ENCODE measurements around the gene DGKH.
"Not testable (repeated sequence)": the region's sequence is repeated elsewhere in the genome, so short reads cannot be mapped to it uniquely, and the experiment has no call there.

The DGKH gene

DNA sequence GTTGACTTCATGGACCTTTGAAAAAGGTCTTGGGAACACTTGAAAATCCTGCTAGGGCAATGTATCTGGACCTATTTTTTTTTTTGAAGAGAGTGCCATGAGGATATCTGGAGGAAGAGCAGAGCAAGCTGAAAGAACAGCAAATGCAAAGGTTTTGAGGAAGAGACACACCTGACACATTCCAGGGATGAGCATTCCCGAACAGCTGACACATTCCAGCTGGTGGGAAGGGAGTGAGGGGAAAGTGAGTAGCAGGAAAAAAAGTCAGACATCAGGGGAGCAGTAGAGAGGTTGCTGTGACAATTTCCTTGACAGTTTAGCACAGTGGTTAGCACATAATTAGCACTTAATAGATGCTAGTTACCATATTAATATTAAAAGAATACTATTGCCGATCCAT is 14.7 kb downstream of the DGKH start:
- no peak overlapping the region for H3K4me3 ChIP-seq (ENCODE audit: low read length)
- no peak for DNase-seq (ENCODE audit: low read depth)
- TF ChIP-seq, protein P1, sequence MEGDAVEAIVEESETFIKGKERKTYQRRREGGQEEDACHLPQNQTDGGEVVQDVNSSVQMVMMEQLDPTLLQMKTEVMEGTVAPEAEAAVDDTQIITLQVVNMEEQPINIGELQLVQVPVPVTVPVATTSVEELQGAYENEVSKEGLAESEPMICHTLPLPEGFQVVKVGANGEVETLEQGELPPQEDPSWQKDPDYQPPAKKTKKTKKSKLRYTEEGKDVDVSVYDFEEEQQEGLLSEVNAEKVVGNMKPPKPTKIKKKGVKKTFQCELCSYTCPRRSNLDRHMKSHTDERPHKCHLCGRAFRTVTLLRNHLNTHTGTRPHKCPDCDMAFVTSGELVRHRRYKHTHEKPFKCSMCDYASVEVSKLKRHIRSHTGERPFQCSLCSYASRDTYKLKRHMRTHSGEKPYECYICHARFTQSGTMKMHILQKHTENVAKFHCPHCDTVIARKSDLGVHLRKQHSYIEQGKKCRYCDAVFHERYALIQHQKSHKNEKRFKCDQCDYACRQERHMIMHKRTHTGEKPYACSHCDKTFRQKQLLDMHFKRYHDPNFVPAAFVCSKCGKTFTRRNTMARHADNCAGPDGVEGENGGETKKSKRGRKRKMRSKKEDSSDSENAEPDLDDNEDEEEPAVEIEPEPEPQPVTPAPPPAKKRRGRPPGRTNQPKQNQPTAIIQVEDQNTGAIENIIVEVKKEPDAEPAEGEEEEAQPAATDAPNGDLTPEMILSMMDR (conservative IDR thresholded peaks at IDR 0.05; ENCODE audit: low read length), result no peak

DNA sequence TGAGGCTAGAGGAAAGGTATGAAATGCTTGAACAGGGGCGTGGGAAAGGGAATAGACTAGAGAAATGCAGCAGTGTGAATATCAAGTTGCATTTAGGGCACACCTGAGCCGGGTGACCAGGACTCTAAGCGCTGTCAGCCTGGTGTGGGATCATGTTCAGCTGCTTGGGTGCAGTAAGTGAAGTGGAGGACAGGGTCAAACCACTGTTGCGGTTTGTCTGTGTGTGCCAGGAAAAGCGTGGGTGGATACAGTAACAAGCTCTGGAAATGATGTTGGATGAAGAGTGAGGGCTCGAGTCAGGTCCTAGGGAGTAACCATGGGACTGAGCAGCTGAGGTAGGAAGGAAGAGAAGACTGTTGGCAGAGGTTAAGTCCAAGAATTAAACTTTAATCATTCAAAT is 15.8 kb downstream of the DGKH start:
- TF ChIP-seq, protein P1 (conservative IDR thresholded peaks at IDR 0.05; ENCODE audit: low read length), result no peak
- DNase-seq (ENCODE audit: low read depth), result peak; percentile 49
- H3K4me3 ChIP-seq (ENCODE audit: low read length), result no peak overlapping the region

DNA sequence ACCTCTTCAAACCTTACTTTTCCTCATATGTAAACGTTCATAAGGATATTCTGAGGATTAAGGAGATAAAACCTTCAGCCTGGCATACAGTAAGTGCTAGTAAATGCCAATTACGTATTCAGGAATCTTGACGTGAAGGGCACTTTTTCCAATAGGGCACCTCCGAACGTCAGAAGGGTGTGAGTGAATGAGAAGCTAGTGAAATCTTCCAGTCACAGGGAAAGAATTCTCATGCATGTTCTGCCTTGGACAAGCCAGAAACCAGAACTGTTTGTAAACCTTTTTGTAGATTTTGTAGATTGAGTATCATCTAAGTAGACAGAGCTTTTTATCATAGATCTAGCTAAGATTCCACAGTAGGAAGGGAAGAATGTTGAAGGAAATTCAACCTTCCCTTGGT is 16.5 kb downstream of the DGKH start:
- TF ChIP-seq, protein P1 (conservative IDR thresholded peaks at IDR 0.05; ENCODE audit: low read length), result no peak
- no peak overlapping the region for H3K4me3 ChIP-seq (ENCODE audit: low read length)
- no peak for DNase-seq (ENCODE audit: low read depth)

DNA sequence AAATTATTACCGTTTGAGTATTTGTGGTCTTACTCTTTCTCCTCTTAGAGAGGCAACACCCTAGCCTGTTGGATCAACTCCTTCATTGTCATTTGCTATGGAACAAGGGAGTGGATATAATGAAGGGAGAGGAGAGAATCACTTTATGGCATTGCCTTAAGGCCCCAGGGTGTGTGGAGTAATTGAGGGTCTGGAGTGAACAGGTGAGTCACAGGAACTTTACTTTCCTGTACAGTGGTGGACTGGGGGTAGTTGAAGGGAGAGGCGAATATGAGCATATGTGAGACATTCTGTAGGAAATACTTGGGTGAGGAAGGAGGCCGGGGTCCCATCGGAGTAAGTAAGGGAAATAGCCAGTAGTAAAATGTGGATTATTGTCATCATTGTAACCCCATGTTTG is 17.0 kb downstream of the DGKH start:
- DNase-seq (ENCODE audit: low read depth), result no peak
- TF ChIP-seq, protein P1 (conservative IDR thresholded peaks at IDR 0.05; ENCODE audit: low read length), result no peak
- no peak overlapping the region for H3K4me3 ChIP-seq (ENCODE audit: low read length)

DNA sequence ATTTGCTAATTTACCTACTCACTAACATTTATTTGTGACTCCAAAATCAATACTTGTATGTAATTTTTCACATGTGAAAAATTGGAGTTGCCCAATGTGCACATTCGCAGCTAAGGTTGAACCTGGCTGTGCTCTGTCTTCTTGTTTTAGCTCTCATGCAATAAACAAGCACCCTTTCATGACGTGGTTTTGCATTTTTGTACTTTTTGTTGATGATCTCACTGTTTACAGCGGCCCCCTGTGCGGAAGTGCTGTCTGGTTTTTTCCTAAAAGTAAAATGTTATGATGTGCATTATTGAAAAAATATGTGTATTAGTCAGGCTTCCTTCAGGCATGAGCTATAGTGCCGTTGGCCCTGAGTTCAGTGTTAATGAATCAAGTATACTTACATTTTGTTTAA is 18.1 kb downstream of the DGKH start:
- TF ChIP-seq, protein P1 (conservative IDR thresholded peaks at IDR 0.05; ENCODE audit: low read length), result no peak
- no peak overlapping the region for H3K4me3 ChIP-seq (ENCODE audit: low read length)
- DNase-seq (ENCODE audit: low read depth), result peak; percentile 87

DNA sequence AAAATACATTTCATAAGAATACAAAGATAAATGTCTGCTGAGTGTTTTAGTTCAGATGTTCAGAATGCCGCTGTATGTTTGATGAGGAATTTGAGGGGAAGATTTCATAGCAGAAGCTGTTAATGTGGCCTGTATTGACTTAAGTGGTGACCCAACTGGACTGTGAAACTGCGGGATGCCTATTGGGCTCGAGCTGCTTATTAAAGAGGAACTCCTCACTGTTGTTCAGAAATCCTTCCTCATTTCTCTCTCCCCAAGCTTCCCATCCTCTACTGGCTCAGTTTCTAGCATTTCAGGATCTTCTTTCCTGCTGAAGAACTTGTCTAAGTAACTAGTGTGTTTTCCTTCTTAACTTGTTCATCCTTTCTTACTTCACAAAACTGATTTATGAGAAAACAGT is 20.4 kb downstream of the DGKH start:
- TF ChIP-seq, protein P1 (conservative IDR thresholded peaks at IDR 0.05; ENCODE audit: low read length), result no peak
- no peak for DNase-seq (ENCODE audit: low read depth)
- H3K4me3 ChIP-seq (ENCODE audit: low read length), result no peak overlapping the region

DNA sequence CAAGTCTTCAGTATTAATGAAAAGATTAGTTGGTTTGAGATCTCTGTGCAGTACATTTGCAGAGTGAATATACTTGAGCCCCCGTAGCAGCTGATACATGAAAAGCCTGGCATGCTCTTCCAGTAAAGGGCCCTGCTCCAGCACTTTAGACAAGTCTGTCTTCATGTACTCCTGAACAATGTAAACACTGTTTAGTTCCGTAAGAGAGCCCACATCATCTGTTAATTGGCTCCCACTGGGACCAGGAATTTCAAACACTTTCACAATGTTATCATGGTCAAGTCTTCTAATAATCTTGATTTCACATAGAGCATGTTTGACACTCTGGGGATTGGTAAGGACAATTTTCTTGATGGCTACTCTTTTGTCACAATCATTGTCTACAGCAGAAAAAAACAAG is 22.2 kb downstream of the DGKH start:
- not testable (repeated sequence) for DNase-seq (ENCODE audit: low read depth); H3K4me3 ChIP-seq (ENCODE audit: low read length)

DNA sequence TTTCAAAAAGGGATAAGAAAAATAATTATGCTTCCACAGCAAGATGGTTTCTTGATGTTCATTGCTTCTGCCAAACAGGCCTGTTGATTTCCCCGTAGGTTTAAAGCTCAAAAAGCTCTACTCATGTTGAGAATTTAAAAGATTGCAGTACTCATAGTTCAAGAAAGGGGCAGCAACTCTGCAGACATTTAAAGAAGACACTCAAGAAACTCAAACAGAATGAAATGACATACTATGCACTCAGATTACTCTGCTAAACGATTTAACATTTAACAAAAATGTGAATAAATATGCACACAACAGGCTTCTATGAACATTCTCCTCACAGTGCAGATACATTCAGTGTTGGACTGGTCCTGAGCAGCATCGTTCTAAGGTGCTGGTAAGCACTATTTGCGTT is 22.7 kb downstream of the DGKH start:
- H3K4me3 ChIP-seq (ENCODE audit: low read length); DNase-seq (ENCODE audit: low read depth): not testable (repeated sequence)
